GM15510 (cell line): ENCODE results near the gene COX19.

Source experiments
- POLR2A ChIP-seq: IDR thresholded peaks from 3 replicates; pipeline ENCODE4 v1.6.1; 2011; ENCODE audit warnings: borderline replicate concordance; ENCODE audit not compliant: insufficient read length; ENCODE audit errors: extremely low read depth

The COX19 gene

GRCh38 chr7:977326-978048 lies 2.1 kb upstream of the COX19 start:
- no peak for TF ChIP-seq POLR2A

DNA sequence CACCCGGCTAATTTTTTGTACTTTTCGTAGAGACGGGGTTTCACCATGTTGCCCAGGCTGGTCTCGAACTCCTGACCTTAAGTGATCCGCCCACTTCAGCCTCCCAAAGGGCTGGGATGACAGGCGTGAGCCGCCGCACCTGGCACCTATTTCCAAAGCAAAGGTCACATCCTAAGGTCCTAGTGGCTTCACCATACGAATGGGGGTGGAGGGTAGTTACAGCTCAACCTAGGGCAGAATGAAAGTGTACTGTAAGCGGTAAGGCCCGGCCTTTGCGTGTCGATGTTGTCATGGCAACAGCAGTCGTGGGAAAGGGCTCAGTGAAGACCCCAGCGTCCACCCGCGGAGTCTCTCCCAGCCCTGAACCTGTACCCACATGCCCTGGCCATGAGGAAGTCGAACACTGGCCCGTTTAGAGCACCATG lies 1.6 kb upstream of the COX19 start:
- no peak for TF ChIP-seq POLR2A

DNA sequence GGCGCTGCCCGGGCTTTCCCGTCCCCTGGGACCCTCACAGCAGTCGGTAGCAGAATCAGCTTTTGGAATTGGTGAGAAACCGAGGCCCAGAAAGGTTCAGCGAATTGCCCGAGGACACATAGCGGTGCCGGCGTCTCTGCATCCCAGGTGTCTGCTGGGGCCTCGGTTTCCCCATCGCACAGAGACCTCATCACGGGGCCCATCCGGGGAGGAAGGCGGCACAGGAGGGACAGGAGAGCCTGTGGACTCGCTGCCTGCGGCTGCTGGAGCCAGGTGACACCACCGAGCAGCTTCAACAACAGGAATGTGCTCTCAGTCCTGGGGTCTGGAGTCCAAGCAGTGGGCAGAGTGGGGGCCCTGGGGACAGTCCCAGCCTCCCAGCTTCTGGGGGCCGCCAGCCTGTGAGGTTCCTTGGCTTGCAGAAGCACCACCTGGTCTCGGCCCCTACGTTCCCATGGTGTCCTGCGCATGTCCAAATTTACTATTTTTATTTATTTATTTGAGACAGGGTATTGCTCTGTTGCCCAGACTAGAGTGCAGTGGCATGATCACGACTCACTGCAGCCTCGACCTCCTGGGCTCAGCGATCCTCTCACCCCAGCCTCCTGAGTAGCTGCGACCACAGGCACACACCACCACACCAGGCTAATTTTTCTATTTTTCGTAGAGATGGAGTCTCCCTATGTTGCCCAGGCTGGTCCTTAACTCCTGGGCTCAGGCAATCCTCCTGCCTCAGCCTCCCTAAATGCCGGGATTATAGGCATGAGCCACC lies 539 bp upstream of the COX19 start:
- TF ChIP-seq POLR2A: no peak

DNA sequence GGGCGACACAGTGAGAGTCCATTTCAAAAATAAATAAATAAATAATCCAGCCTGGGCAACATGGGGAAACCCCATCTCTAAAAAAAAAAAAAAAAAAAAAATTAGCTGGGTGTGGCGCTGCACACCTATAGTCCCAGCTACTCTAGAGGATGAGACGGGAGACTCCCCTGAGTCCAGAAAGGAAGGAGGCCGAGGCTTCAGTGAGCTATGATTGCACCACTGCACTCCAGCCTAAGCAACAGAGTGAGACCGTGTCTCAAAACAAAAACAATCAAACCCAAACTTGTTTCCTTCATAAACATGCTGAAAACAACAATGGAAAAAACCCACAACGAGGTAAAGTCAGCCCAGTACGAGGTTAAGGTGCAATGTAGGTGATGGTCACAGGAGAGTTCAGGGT lies 1.2 kb downstream of the COX19 start:
- TF ChIP-seq POLR2A: no peak

DNA sequence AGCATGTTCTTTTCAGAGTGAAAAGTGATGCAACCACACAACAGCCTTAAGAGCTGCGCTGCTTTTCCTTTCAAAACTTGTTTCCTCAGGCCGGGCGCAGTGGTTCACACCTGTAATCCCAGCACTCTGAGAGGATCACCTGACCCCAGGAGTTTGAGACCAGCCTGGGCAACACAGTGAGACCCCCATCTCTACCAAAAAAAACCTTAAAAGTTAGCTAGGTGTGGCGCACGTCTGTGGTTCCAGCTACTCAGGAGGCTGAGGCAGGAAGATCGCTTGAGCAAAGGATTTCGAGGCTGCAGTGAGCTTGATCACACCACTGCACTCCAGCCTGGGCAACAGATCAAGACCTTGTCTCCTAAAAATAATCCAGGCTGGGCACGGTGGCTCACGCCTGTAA lies 2.0 kb downstream of the COX19 start:
- TF ChIP-seq POLR2A: no peak

DNA sequence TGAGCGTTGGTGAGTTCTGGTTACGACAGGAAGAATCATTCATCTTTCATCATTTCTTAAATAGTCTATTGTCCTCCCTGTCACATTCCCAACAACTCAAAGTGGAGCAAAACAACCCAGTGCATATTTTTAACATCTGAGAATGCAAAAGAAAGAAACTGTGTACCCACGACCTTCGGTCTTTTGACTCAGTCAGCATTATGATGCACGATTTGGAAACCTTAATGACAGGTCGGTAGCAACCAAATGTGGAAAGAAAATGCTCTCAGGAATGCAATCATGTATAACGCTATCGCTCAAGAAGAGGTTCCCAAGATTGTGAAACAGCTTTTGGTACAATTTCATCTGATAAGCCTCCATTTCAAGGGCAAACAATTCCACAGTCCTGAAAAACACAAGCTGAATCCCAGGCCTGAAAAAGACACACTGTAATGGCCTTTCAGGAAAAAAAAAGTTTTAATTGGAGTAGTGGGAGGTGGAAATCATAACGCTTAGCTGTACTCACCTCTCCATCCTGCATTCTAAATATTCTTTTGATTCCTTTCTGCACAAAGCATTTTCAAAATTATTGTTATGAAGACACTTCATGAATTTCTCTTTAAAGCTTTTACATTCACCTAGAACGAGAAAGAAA lies 2.6 kb downstream of the COX19 start:
- TF ChIP-seq POLR2A: no peak

DNA sequence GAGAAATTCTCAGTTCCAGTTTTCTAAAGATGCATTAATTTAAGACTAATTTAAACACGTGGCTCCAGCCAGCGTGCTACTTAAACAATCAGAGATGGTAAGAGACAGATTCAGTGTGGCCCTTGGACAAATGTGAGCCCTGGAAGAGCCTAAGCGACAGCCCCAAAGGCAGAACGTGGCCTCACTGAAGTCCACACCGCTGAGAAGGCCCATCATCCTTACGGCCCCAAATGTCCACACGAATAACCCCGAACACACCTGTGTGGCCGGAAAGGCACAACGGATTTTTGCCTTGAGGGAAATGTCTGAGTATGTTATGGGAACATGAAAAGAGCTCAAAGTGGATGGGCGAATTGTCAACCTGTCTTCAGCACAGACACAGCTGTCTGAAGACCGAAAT lies 3.2 kb downstream of the COX19 start:
- no peak for TF ChIP-seq POLR2A

DNA sequence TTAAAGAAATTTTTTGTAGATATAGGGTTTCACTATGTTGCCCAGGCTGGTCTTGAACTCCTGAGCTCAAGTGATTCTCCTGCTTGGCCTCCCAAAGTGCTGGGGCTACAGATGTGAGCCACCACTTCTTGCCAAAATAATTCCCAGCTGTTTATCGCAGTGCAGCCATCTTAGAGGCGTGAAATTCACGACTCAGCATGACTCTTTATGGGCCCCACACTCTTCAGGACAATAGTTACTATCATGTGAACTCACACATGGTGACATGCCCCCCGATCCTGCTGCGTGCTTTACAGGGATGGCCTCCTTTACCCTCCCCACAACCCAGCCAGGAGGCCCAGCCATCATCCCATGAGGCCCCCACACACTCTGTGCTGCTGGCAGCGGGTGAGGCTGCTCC lies 4.6 kb downstream of the COX19 start:
- TF ChIP-seq POLR2A: no peak

DNA sequence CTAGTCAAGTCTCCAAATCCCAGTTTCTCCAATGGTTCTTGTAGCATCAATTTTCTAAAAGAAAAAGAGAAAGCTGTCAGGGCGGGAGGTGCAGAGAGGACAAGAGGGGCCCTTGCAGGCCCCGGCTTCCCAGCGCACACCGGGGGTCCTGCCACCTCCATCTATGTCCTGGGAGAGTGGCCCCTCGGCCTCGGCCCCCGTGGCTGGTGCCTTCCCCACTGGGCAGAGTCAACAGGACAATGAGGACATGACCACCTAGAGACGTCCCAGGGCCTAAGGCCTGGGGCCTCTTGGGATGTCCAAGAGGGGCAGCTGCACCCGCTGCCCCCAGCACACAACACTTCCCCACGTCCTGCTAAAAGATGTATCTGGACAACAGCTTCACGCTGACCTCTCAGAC lies 5.9 kb downstream of the COX19 start:
- no peak for TF ChIP-seq POLR2A

- TF ChIP-seq POLR2A: no peak
Measured at GRCh38 chr7:968205-969105, 6.9 kb downstream of the COX19 start.

GRCh38 chr7:967361-968082 lies 7.8 kb downstream of the COX19 start:
- TF ChIP-seq POLR2A: no peak

DNA sequence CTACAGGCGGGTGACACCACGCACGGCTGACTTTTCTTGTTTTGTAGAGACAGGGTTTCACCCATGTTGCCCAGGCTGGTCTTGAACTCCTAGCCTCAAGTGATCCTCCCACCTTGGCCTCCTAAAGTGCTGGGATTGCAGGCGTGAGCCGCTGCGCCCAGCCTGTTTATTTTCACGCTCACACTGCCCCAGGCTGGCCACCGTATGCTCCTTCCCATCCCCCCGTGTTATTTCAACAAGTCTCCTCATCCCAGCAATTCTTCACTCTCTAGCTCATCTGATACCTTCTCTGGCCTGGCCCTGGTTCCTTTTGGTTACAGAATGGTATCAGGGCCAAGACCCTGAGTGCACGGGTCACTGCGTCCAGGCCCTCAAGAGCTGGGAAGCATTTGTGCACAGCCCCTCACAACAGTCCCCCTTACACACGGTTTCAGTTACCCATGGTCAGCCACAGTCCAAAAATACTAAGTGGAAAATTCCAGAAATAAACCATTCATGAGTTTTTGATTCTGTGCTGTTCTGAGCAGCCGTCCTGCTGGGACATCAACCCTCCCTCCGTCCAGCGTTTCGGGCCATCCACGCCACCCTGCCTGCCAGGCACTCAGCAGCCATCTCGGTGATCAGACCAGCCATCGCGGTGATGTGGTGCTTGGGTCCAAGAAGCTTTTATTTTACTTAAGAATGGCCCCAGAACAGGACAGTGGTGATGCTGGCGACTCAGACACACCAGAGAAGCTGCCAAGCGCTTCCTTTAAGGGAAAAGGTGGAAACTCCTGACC lies 8.9 kb downstream of the COX19 start:
- no peak for TF ChIP-seq POLR2A
